A549 treated with Mapracorat at 1 μM for 4 hours (cell line): Measurements from ENCODE around the gene CD207. TPM values are rescaled to one million over a fixed set of nuclear protein-coding genes. Genes with fewer than 3 reads are reported as not detected.

ENCODE experiments used
- total RNA-seq: library from RNA; stranded (reverse); fragments of 200-300 nt; extraction: Qiagen RNA extraction; gene quantifications from 5 replicates; pipeline ENCODE4 v1.2.3, GENCODE V29; 2022

CD207 gene
- total RNA-seq, result not detected in 5 replicates

GRCh38 chr2:70835643-70836042 lies at the start of gene CD207:
Gene CD207, minus strand, starts transcription at chr2:70835816. Its CDS starts 40 bp downstream, at chr2:70835776.

GRCh38 chr2:70820499-70820898 lies 15.1 kb downstream of the CD207 start, which contains the start of gene CLEC4F:
Gene CLEC4F, minus strand, starts transcription at chr2:70820599. Its CDS starts 76 bp downstream, at chr2:70820523.

GRCh38 chr2:70790136-70790828 lies 45.3 kb downstream of the CD207 start, which contains the start of gene FIGLA:
Gene FIGLA, minus strand, starts transcription at chr2:70790643. Its CDS starts 5 bp downstream, at chr2:70790638.

Other genes starting within 250 kb of the CD207 start
- 21.3 to 27.6 TPM (median 27.3 TPM) in 5 replicates for gene ADD2, start 67.6 kb downstream of the CD207 start, total RNA-seq
- not detected in 5 replicates for gene FIGLA, start 45.2 kb downstream of the CD207 start, total RNA-seq
- not detected in 5 replicates for gene CLEC4F, start 15.2 kb downstream of the CD207 start, total RNA-seq
- gene VAX2, start 64.8 kb upstream of the CD207 start, total RNA-seq, result 3.4 to 5.6 TPM (median 4.4 TPM) in 5 replicates
- 2.0 to 2.7 TPM (median 2.2 TPM) in 5 replicates for gene ATP6V1B1, start 100.1 kb upstream of the CD207 start, total RNA-seq
- 0.11 to 0.30 TPM (median 0.16 TPM) in 3 of 5 replicates, not detected in the others for gene ANKRD53, start 142.8 kb upstream of the CD207 start, total RNA-seq
- 75.0 to 81.6 TPM (median 80.7 TPM) in 5 replicates for gene TEX261, start 159.1 kb upstream of the CD207 start, total RNA-seq
- gene NAGK, start 232.8 kb upstream of the CD207 start, total RNA-seq, result 63.2 to 84.5 TPM (median 82.7 TPM) in 5 replicates